Left cardiac atrium (tissue), 4 donors: ENCODE data around the gene SMYD3. TPM values are rescaled to one million over a fixed set of nuclear protein-coding genes. Genes with fewer than 3 reads are reported as not detected.

ENCODE experiments used
- ATAC-seq, 2 donors: fragments of 200-7000 bp; cut with Tn5 transposase; one replicate each; pipeline ENCODE4 v1.9.1; 2020; ENCODE audit warnings: mild to moderate bottlenecking in 2 of 2, moderate library complexity in 2 of 2
- DNase-seq: peaks from one replicate; pipeline ENCODE4 v3.0.0-alpha.2; 2020
- intact Hi-C, 2 donors: fragments of 100-400 bp; cut with DNase I; formaldehyde crosslinking; loops; one replicate each; pipeline versions ENCODE4 v1.14.1 to v1.15.1; 2022 to 2023
- total RNA-seq, 2 donors: library from RNA; stranded (reverse); fragmentation: NEBNext Ultra II Directional; extraction: Animal tissue kit (Norgen Biotek cat#: 25700); gene quantifications; one replicate each; pipeline ENCODE4 v1.2.1, GENCODE V29; 2021
- donor health status: DM: no; HTN: yes; CAD: no.
- donor health status: DM: no; HTN: yes; CAD: no; lungs with severe emphysema.
- donor health status: DM: yes; HTN: yes; CAD: no.
- donor health status: Dilated cardiomyopathy.

SMYD3 gene
- total RNA-seq, 2 donors from 2014 or later = 6.5 to 11.9 TPM

- intact Hi-C loops = no loop called here
- DNase-seq (no peak), ATAC-seq (no peak)
These were observed 600.9 kb downstream of the SMYD3 start for GRCh38 chr1:245906207-245906606.

DNA sequence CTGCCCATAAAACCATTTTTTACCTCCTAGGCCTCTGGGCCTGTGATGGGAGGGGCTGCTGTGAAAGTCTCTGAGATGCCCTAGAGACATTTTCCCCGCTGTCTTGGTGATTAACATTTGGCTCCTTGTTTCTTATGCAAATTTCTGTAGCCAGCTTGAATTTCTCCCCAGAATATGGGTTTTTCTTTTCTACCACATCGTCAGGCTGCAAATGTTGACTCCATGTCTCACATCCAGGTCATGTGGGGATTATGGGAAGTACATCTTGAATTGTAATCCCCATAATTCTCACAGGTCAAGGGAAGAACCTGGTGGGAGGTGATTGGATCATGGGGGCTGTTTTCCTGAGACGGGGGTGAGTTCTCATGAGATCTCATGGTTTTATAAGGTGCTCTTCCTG is 603.2 kb downstream of the SMYD3 start:
- ATAC-seq (no peak), DNase-seq (no peak)
- intact Hi-C loops = no loop called here

DNA sequence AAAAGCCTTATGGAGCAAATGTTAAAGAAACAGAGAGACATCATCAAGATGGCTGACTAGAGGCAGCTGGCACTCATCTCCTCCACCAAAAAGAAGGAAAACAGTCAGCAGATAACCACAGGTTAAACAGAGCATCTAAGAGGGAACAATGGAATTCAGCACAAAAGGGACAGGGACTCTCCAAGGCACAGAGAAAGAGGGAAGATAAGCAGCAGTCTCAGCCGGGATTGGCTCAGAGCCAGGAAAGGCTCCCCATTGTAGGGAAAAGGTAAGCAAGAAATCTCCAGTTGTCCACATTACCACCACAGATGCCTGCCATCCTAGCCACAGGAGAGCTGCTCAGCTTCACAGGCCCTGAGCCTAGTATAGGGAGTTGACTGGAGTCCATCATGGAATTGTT is 605.5 kb downstream of the SMYD3 start:
- DNase-seq (no peak), ATAC-seq (no peak)
- intact Hi-C loops = no loop called here

GRCh38 chr1:245901037-245901436 is 606.0 kb downstream of the SMYD3 start:
- ATAC-seq = no peak
- intact Hi-C loops = no loop called here
- no peak for DNase-seq

- intact Hi-C loops = no loop called here
- ATAC-seq (no peak), DNase-seq (no peak)
These were observed 608.5 kb downstream of the SMYD3 start for GRCh38 chr1:245898581-245898980.

DNA sequence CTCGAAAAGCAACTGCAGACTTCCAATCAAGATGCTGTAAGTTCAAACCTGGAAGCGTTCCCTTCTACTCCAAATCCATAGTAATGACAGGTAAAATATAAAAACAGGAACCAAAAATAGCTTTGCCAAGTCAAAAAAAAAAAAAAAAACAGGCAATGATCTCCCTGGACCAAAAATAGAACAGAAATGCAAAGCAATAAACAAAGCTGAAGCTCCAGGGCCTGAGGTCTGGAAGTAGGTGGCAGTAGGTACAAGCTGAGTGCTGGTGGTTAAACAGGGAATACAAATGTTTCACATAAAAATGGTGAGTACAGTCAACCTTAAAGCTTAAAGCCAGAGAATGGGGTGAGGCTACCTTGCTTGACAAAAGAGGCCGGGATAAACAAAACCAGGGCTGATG is 610.8 kb downstream of the SMYD3 start:
- intact Hi-C loops = no loop called here
- ATAC-seq (no peak), DNase-seq (no peak)

GRCh38 chr1:245895455-245895959 is 611.6 kb downstream of the SMYD3 start:
- intact Hi-C loops = no loop called here
- no peak for ATAC-seq
- no peak for DNase-seq

DNA sequence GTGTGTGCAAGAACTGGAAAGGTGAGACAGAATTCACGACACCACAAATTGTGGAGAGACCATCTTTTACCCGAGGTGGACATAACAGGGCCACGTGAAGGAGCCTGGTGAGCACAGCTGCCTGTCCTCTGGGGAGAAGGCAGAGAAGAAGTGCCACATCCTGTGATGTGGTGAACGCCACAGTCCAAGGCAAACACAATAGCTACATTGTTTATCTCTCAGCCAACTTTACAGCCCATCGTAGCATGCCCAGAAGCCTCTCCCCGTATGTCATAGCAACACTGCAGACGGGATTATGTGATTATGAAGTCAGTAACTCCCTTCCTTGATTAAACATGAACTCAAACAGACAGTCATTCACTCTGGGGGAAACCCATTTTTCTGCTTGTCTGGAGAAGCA is 612.2 kb downstream of the SMYD3 start:
- ATAC-seq (no peak), DNase-seq (no peak)
- intact Hi-C loops = no loop called here

DNA sequence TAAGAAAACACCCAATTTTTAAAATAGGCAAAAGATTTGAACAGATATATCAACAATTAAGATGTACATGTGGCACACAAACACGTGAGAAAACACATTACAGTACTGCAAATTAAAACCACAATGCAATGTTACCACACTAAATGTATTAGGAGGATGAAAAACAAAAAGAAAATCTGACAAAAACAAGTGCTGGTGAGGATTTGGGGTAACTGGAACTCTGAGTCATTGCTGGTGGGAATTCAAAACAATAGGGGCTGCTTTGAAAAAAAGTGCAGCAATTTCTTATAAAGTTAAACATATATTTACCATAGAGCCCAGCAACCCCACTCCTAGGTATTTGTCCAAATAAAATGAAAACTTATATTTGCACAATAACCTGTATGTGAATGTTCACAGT is 614.1 kb downstream of the SMYD3 start:
- ATAC-seq (no peak), DNase-seq (no peak)
- intact Hi-C loops = no loop called here

DNA sequence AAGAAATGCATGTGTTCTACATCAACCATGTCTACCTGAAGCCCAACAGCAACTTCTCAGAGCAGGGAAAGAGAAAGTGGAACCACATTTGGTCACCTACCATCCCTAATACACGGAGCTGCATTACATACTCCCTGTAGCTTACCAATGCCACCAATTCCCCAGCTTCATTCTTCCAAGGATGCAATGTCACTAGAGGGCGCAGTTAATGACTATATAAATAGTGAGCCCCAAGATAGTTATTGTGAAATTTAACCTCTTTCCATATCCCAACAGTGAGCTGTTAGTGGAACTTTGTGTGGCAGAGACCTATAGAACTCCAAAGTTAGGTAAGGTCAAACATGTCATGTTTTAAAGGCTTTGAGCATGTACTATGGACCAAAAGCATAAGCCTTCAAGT is 618.3 kb downstream of the SMYD3 start:
- ATAC-seq = no peak
- intact Hi-C loops = no loop called here
- no peak for DNase-seq

- DNase-seq (no peak), ATAC-seq (no peak)
- intact Hi-C loops = no loop called here
These were observed 619.2 kb downstream of the SMYD3 start for GRCh38 chr1:245887829-245888228.

DNA sequence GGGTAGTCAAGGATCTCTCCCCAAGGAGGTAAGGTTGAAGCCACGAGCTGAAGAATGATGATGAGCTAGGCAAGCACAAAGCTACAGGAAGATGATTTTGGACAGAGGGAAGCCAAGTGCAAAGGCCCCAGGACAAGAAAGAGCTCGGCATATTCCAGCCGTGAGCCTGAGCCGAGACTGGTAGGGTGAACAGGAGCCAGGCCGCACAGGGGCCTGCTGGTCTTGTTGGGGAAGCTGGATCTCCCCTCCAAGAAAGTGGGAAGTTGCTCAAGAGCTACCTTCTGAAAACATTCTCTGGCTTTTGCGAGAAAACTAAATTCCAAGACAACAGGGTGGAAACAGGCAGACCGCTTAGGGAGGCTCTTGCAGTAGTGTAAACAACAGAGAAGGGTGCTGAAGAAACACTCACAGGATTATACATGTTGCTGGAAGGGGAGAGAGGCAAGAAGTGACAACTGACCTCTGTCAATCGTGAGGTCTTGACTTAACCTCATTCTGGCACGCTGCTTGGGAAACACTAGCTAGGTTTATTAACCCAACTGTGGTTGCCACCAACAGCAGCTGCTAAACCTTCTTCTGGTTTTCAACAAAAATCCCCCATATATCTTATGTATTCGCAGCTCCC is 625.2 kb downstream of the SMYD3 start:
- intact Hi-C loops = no loop called here

DNA sequence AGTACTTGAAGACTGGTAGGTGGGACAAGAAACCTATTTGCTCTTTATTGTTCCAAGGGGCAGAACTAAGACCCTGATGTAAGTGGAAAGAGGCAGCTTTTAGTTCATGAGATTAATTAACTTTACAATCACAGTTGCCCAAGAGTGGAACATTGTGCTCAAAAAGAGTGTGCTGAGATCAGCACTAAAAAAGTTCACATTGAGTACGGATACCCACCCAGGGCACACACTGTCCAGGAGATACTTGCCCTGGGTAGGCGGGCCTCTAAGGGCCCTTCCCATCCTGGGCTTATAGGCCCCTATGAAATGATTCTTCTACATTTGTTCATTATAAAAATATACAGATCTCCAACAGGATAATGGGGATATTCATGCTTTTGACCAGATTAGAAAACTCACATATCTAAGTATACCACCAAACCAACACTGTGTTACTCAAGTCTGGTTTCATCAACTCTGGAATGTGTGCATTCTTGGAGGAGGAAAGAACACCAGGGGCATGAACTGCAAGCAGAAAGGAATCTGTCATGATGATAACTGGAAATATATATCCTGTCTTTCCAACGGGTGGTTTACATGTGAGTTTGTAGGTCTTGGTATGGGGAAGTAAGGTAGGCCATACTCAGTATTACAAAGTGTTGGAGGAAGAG is 626.2 kb downstream of the SMYD3 start:
- intact Hi-C loops = no loop called here
- ATAC-seq = peak in 1 of 2 donors; percentile 47
- no peak for DNase-seq

More for the DNA sequence above, 625.2 kb downstream of the SMYD3 start:
- ATAC-seq (no peak), DNase-seq (no peak)

DNA sequence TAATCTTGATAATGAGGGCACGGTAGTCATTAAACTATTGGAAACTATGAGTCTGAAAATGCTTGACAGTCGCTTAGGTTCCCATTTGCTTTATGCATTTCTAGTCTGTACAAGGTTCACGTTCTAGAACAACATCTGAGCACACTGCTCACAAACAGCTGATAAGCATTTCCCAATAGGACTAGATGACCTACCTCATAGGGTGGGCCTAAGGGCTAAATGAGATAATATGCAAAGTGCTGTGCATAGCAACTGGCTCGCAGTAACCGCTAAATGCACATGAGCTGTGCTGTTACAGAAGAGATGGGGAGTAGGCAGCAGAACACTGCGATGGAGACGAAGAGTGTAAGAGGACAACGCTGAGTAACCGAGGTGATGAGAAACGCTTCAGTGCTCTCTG is 628.0 kb downstream of the SMYD3 start:
- intact Hi-C loops = no loop called here
- ATAC-seq = no peak
- DNase-seq = no peak

GRCh38 chr1:245878585-245878984 is 628.5 kb downstream of the SMYD3 start:
- no peak for DNase-seq
- intact Hi-C loops = no loop called here
- ATAC-seq = no peak

DNA sequence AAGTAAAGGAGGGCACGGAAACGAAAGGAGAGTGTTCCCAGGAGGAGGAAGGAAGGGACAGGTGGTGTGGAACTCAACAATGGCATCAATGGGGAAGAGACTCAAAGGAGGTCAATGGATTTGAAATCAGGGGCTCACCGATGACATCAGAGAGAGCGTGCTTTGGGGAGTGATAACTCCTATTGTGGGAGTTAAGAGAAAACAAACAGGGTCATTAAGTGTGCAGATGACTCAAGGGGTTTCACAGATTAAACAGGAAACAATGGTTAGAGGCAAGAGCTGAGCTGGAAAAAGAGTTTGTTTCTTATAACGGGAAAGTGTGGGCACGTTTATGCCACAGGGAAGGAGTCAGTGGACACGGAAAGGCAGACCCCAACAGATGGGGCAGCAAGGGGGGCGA is 629.1 kb downstream of the SMYD3 start:
- no peak for ATAC-seq
- no peak for DNase-seq
- intact Hi-C loops = no loop called here

- intact Hi-C loops = no loop called here
- ATAC-seq = no peak
- no peak for DNase-seq
These were observed 630.5 kb downstream of the SMYD3 start for GRCh38 chr1:245876586-245876985.

DNA sequence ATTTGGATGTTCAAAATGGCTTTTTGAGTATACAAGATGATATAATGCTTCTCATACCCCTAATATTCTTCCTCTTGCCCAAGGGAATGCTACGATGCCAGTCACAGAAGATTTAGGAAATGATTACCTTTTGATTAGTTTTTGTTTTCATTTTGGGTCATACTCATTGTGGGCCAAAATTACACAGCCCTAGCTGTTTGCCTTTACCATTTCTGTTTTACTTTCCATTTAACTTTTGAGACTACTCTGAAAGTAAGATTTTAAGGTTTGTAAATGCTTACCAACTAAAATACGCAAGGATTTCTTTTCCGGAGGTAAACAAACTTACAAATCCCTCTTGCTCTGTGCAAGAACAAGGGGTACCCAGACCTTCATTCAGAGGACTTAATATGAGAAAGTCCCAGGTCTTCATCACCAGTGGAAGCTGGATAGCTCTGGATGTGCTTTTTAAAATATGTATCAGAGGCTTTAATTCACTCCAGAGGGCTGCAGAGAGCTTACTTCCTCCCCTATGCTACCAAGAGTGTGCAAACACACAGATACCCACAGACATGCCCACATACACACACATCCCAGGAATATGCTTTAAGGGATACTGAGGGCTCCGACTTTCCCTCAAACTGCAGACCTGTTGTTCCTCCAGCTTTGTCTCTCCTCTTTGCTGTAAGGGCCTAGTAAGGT is 631.4 kb downstream of the SMYD3 start:
- ATAC-seq (no peak), DNase-seq (no peak)
- intact Hi-C loops = no loop called here

GRCh38 chr1:245874942-245875580 is 632.0 kb downstream of the SMYD3 start:
- DNase-seq (peak; percentile 94), ATAC-seq (peak; percentile 87 to 90)
- intact Hi-C loops = no loop called here
